HepG2 (cell line): ENCODE measurements around the gene VPS37D. TPM values are rescaled to one million over a fixed set of nuclear protein-coding genes. Genes with fewer than 3 reads are reported as not detected.

Experiments
- ARID2 ChIP-seq: sonication (generic); formaldehyde crosslinking; IDR thresholded peaks from 2 replicates; pipeline ENCODE4 v1.8.1; 2022; ENCODE audit warnings: mild to moderate bottlenecking, missing genetic modification reagents, borderline replicate concordance
- ATRX ChIP-seq: sonication (generic); formaldehyde crosslinking; IDR thresholded peaks from 2 replicates; pipeline ENCODE4 v1.4.0; 2020; ENCODE audit warnings: missing genetic modification reagents, borderline replicate concordance
- BORCS8-MEF2B ChIP-seq: sonication (generic); formaldehyde crosslinking; IDR thresholded peaks from 2 replicates; pipeline ENCODE4 v1.8.0; 2022; ENCODE audit warnings: mild to moderate bottlenecking, missing genetic modification reagents
- CBX5 ChIP-seq: sonication (generic); formaldehyde crosslinking; IDR thresholded peaks from 2 replicates; pipeline ENCODE4 v1.4.0; 2020; ENCODE audit warnings: missing genetic modification reagents, borderline replicate concordance
- HBP1 ChIP-seq: IDR thresholded peaks from 2 replicates; pipeline ENCODE4 v1.6.1; 2016; ENCODE audit warnings: low read depth, control low read depth
- IRF2 ChIP-seq: IDR thresholded peaks from 2 replicates; pipeline ENCODE4 v1.6.1; 2018; ENCODE audit warnings: missing genetic modification reagents, missing compliant biosample characterization
- KDM4B ChIP-seq: sonication (generic); formaldehyde crosslinking; IDR thresholded peaks from 2 replicates; pipeline ENCODE4 v1.4.0; 2020; ENCODE audit warnings: missing genetic modification reagents
- KDM6A ChIP-seq: IDR thresholded peaks from 2 replicates; pipeline ENCODE4 v1.6.1; 2016; ENCODE audit warnings: low read depth
- NFIB ChIP-seq: sonication (generic); formaldehyde crosslinking; IDR thresholded peaks from 2 replicates; pipeline ENCODE4 v1.9.0; 2021; ENCODE audit warnings: missing genetic modification reagents, mild to moderate bottlenecking, borderline replicate concordance
- NR2F1 ChIP-seq, 2 experiments: fragments of 450-650 bp in 1 of 2; formaldehyde crosslinking in 1 of 2; IDR thresholded peaks; 2 replicates each; pipeline versions ENCODE4 v1.5.0 to v1.6.1; 2016 to 2020; ENCODE audit warnings: mild to moderate bottlenecking in 1 of 2, missing compliant biosample characterization in 1 of 2, missing genetic modification reagents in 1 of 2, moderate library complexity in 1 of 2
- NR2F2 ChIP-seq: IDR thresholded peaks from 2 replicates; pipeline ENCODE4 v1.6.1; 2012; ENCODE audit warnings: low read depth, inconsistent platforms, borderline replicate concordance
- PITX1 ChIP-seq: sonication (generic); formaldehyde crosslinking; IDR thresholded peaks from 2 replicates; pipeline ENCODE4 v1.5.1; 2020; ENCODE audit warnings: mild to moderate bottlenecking, missing genetic modification reagents
- PRPF4 ChIP-seq: fragments of 200-400 bp; formaldehyde crosslinking; IDR thresholded peaks from 2 replicates; pipeline ENCODE4 v1.6.1; 2016; ENCODE audit warnings: low read length, low read depth; ENCODE audit not compliant: poor library complexity, severe bottlenecking
- RFX3 ChIP-seq: IDR thresholded peaks from 2 replicates; pipeline ENCODE4 v1.6.1; 2016; ENCODE audit warnings: missing biosample characterization, missing genetic modification reagents
- SP2 ChIP-seq: sonication (generic); formaldehyde crosslinking; IDR thresholded peaks from 2 replicates; pipeline ENCODE4 v1.5.1; 2020; ENCODE audit warnings: mild to moderate bottlenecking, missing genetic modification reagents
- SRSF4 ChIP-seq: fragments of 200-400 bp; formaldehyde crosslinking; IDR thresholded peaks from one replicate; pipeline ENCODE4 v1.6.1; 2018; ENCODE audit warnings: mild to moderate bottlenecking, low read depth, low read length, moderate library complexity; ENCODE audit not compliant: poor library complexity, severe bottlenecking
- SYNCRIP ChIP-seq: fragments of 200-400 bp; formaldehyde crosslinking; IDR thresholded peaks from 2 replicates; pipeline ENCODE4 v1.6.1; 2018; ENCODE audit warnings: mild to moderate bottlenecking, low read depth, low read length; ENCODE audit not compliant: insufficient read depth
- WIZ ChIP-seq: sonication (generic); formaldehyde crosslinking; IDR thresholded peaks from 2 replicates; pipeline ENCODE4 v1.5.1; 2020; ENCODE audit warnings: mild to moderate bottlenecking, missing genetic modification reagents
- ZNF101 ChIP-seq: sonication (generic); formaldehyde crosslinking; IDR thresholded peaks from 2 replicates; pipeline ENCODE4 v1.4.0; 2020; ENCODE audit warnings: mild to moderate bottlenecking, low read depth, missing genetic modification reagents, borderline replicate concordance
- ZNF234 ChIP-seq: sonication (generic); formaldehyde crosslinking; conservative IDR thresholded peaks from 2 replicates; pipeline ENCODE4 v1.5.1; 2020; ENCODE audit warnings: mild to moderate bottlenecking, missing genetic modification reagents
- ZNF263 ChIP-seq: sonication (generic); formaldehyde crosslinking; IDR thresholded peaks from 2 replicates; pipeline ENCODE4 v1.4.0; 2020; ENCODE audit warnings: missing genetic modification reagents
- ZNF557 ChIP-seq: sonication (generic); formaldehyde crosslinking; IDR thresholded peaks from 2 replicates; pipeline ENCODE4 v1.4.0; 2020; ENCODE audit warnings: missing genetic modification reagents
- ZNF569 ChIP-seq: sonication (generic); formaldehyde crosslinking; IDR thresholded peaks from 2 replicates; pipeline ENCODE4 v1.5.0; 2020; ENCODE audit warnings: mild to moderate bottlenecking, missing genetic modification reagents, moderate library complexity, borderline replicate concordance
- ZNF720 ChIP-seq: sonication (generic); formaldehyde crosslinking; IDR thresholded peaks from 2 replicates; pipeline ENCODE4 v1.4.0; 2020; ENCODE audit warnings: missing genetic modification reagents
- ZSCAN31 ChIP-seq: sonication (generic); formaldehyde crosslinking; IDR thresholded peaks from 2 replicates; pipeline ENCODE4 v1.5.0; 2020; ENCODE audit warnings: low read depth, mild to moderate bottlenecking, missing genetic modification reagents
- polyA plus RNA-seq, 8 experiments: library from polyadenylated mRNA; depleted of rRNA in 3 of 8; stranded (reverse) in 7 of 8; unstranded in 1 of 8; fragments of >200 nt; fragmentation: Illumina TruSeq in 4 of 8; extraction: Trizol in 4 of 8; gene quantifications; 2 replicates each; pipeline versions ENCODE4 v1.2.1 to v1.2.3, GENCODE V29; 2011 to 2016; ENCODE audit warnings: low read depth in 4 of 8, missing spikeins in 1 of 8, mixed read lengths in 1 of 8; ENCODE audit not compliant: insufficient read depth in 1 of 8
- total RNA-seq, 5 experiments: library from RNA; depleted of rRNA; stranded (reverse); fragments of >200 nt; fragmentation: Illumina TruSeq; extraction: Trizol; gene quantifications; 2 replicates each; pipeline ENCODE4 v1.2.3, GENCODE V29; 2016; ENCODE audit warnings: low read depth in 1 of 5
- TF ChIP-seq, protein P1 (sequence below): sonication (generic); formaldehyde crosslinking; IDR thresholded peaks from 2 replicates; pipeline ENCODE4 v1.4.0; 2020; ENCODE audit warnings: missing genetic modification reagents
- TF ChIP-seq, protein P2 (sequence below): sonication (generic); formaldehyde crosslinking; IDR thresholded peaks from 2 replicates; pipeline ENCODE4 v1.5.1; 2020; ENCODE audit warnings: missing genetic modification reagents, mild to moderate bottlenecking, borderline replicate concordance

Gene VPS37D
- total and polyA plus RNA-seq, 2 of the 13 experiments (the other 11 are each of a cell fraction or from before 2014, with no cell fraction given) = 3.8 to 6.3 TPM

GRCh38 chr7:73683056-73683787, 15.6 kb downstream of the VPS37D start, which contains the start of the genes BUD23 and DNAJC30 (continued):
- no peak for TF ChIP-seq SRSF4
- TF ChIP-seq, protein P1, sequence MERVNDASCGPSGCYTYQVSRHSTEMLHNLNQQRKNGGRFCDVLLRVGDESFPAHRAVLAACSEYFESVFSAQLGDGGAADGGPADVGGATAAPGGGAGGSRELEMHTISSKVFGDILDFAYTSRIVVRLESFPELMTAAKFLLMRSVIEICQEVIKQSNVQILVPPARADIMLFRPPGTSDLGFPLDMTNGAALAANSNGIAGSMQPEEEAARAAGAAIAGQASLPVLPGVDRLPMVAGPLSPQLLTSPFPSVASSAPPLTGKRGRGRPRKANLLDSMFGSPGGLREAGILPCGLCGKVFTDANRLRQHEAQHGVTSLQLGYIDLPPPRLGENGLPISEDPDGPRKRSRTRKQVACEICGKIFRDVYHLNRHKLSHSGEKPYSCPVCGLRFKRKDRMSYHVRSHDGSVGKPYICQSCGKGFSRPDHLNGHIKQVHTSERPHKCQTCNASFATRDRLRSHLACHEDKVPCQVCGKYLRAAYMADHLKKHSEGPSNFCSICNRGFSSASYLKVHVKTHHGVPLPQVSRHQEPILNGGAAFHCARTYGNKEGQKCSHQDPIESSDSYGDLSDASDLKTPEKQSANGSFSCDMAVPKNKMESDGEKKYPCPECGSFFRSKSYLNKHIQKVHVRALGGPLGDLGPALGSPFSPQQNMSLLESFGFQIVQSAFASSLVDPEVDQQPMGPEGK (CRISPR knock-in tag) = no peak
- TF ChIP-seq PRPF4 = no peak
- no peak for TF ChIP-seq KDM4B (CRISPR knock-in tag)
- TF ChIP-seq ZNF101 (CRISPR knock-in tag) = no peak
- TF ChIP-seq ZNF234 (CRISPR knock-in tag) = no peak
- TF ChIP-seq ZNF557 (CRISPR knock-in tag) = no peak
- no peak for TF ChIP-seq NR2F2
- no peak for TF ChIP-seq ATRX
- TF ChIP-seq IRF2 (CRISPR knock-in tag) = no peak
- TF ChIP-seq HBP1 = peak; percentile 75; the same call in 1 of the 2 replicates
- TF ChIP-seq RFX3 = no peak
- TF ChIP-seq, protein P2, sequence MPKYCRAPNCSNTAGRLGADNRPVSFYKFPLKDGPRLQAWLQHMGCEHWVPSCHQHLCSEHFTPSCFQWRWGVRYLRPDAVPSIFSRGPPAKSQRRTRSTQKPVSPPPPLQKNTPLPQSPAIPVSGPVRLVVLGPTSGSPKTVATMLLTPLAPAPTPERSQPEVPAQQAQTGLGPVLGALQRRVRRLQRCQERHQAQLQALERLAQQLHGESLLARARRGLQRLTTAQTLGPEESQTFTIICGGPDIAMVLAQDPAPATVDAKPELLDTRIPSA (CRISPR knock-in tag) = no peak
- TF ChIP-seq PITX1 (CRISPR knock-in tag) = 0 out of 2 replicates have a peak, but pooled peaks have one; percentile 31
- TF ChIP-seq SP2 (CRISPR knock-in tag) = peak; percentile 84
- TF ChIP-seq WIZ (CRISPR knock-in tag) = no peak
- no peak for TF ChIP-seq KDM6A (CRISPR knock-in tag)
- TF ChIP-seq BORCS8-MEF2B (CRISPR knock-in tag) = peak; percentile 65; the same call in 1 of the 2 replicates
- no peak for TF ChIP-seq ZNF569 (CRISPR knock-in tag)
- TF ChIP-seq SYNCRIP = no peak
- TF ChIP-seq ZNF720 = no peak
- TF ChIP-seq NR2F1 (CRISPR knock-in tag; IDR thresholded peaks at IDR 0.05) = no peak
- peak; percentile 62; the same call in 1 of the 2 replicates for TF ChIP-seq ARID2 (CRISPR knock-in tag)
- TF ChIP-seq ZNF263 = peak; percentile 12; the same call in 1 of the 2 replicates
- peak; percentile 55; the same call in 1 of the 2 replicates for TF ChIP-seq ZSCAN31
- TF ChIP-seq NFIB = no peak
- no peak for TF ChIP-seq CBX5 (CRISPR knock-in tag)
